Gastroesophageal sphincter (tissue), 4 donors: ENCODE measurements around the gene MXRA8. TPM values are rescaled to one million over a fixed set of nuclear protein-coding genes. Genes with fewer than 3 reads are reported as not detected.

Experiments
- ATAC-seq: fragments of 150-250 bp; one replicate; pipeline ENCODE4 v1.9.1; 2016; ENCODE audit warnings: mild to moderate bottlenecking, moderate library complexity
- H3K27ac ChIP-seq, 4 donors: fragments of 200-600 bp; sonication (generic) in 3 of 4; 1 replicate in 3 of 4; 2 replicates in 1 of 4; pipeline ENCODE4 v1.5.1; 2016 to 2019
- H3K27me3 ChIP-seq: fragments of 200-600 bp; sonication (generic); one replicate; pipeline ENCODE4 v1.5.1; 2019
- H3K36me3 ChIP-seq, 2 donors: fragments of 200-600 bp; sonication (generic); one replicate each; pipeline ENCODE4 v1.5.1; 2019; ENCODE audit warnings: control low read depth in 1 of 2
- H3K4me1 ChIP-seq, 3 donors: fragments of 200-600 bp; sonication (generic); 1 replicate in 2 of 3; 2 replicates in 1 of 3; pipeline ENCODE4 v1.5.1; 2016 to 2019; ENCODE audit warnings: control low read depth in 2 of 3
- H3K4me3 ChIP-seq, 2 donors: fragments of 200-600 bp; sonication (generic); one replicate each; pipeline ENCODE4 v1.5.1; 2019; ENCODE audit warnings: mild to moderate bottlenecking in 1 of 2, moderate library complexity in 1 of 2
- H3K9me3 ChIP-seq, 3 donors: fragments of 200-600 bp; sonication (generic); one replicate each; pipeline ENCODE4 v1.5.1; 2017 to 2019; ENCODE audit warnings: control low read depth in 2 of 3
- EP300 ChIP-seq: sonication (generic); formaldehyde crosslinking; IDR thresholded peaks from one replicate; pipeline ENCODE4 v1.6.1; 2017; ENCODE audit warnings: antibody characterized with exemption, mild to moderate bottlenecking
- POLR2A ChIP-seq, 2 donors: fragments of 450-650 bp; IDR thresholded peaks; one replicate each; pipeline ENCODE4 v1.6.1; 2017; ENCODE audit warnings: antibody characterized with exemption in 2 of 2, mild to moderate bottlenecking in 2 of 2, moderate library complexity in 1 of 2
- POLR2AphosphoS5 ChIP-seq: sonication (generic); formaldehyde crosslinking; IDR thresholded peaks from one replicate; pipeline ENCODE4 v1.6.1; 2017; ENCODE audit warnings: antibody characterized with exemption
- WGBS, 2 donors: methylation state at CpG; one replicate each; pipeline ENCODE4 v1.1.5; 2018; ENCODE audit warnings: low coverage in 1 of 2; 5-methylcytosine and 5-hydroxymethylcytosine counted together
- total RNA-seq, 4 donors: library from RNA; depleted of rRNA; stranded (reverse); fragments of >200 nt; gene quantifications; one replicate each; pipeline ENCODE4 v1.1.0, GENCODE V29; 2016
- TF ChIP-seq, protein P1 (sequence below), 4 experiments: fragments of 200-600 bp in 2 of 4; fragments of 450-650 bp in 2 of 4; sonication (generic) in 1 of 4; IDR thresholded peaks; one replicate each; pipeline ENCODE4 v1.5.1; 2017 to 2019; ENCODE audit warnings: antibody characterized with exemption in 4 of 4, mild to moderate bottlenecking in 2 of 4, moderate library complexity in 2 of 4

Gene MXRA8
- total RNA-seq, 4 donors from 2014 or later, result 69.8 to 105 (median 85.4) TPM

- Histone ChIP-seq H3K27me3 (no peaks in the 10 kb centered on the region), H3K9me3 (no peaks in the 10 kb centered on the region), H3K4me3 (no peak overlapping the region), H3K4me1 (peaks cover 0 to 43% (median 20%) of the 10 kb centered on the region in 3 donors), H3K27ac (no peak overlapping the region), H3K36me3 (peaks cover 0 to 29% of the 10 kb centered on the region in 2 donors)
- ATAC-seq, result no peak
- 89 to 90% methylated on average over 28 to 39 of the region's 58 CpGs for WGBS, 2 donors
- peak; percentile 15 for TF ChIP-seq POLR2AphosphoS5
- no peak for TF ChIP-seq EP300
Observed at GRCh38 chr1:1329304-1330210, 28.8 kb downstream of the MXRA8 start.

GRCh38 chr1:1328254-1328653 is 30.1 kb downstream of the MXRA8 start:
- no peaks in the 10 kb centered on the region for H3K27me3 ChIP-seq
- TF ChIP-seq EP300, result no peak
- TF ChIP-seq POLR2A (IDR thresholded peaks at IDR 0.05), result no peak
- TF ChIP-seq, protein P1, sequence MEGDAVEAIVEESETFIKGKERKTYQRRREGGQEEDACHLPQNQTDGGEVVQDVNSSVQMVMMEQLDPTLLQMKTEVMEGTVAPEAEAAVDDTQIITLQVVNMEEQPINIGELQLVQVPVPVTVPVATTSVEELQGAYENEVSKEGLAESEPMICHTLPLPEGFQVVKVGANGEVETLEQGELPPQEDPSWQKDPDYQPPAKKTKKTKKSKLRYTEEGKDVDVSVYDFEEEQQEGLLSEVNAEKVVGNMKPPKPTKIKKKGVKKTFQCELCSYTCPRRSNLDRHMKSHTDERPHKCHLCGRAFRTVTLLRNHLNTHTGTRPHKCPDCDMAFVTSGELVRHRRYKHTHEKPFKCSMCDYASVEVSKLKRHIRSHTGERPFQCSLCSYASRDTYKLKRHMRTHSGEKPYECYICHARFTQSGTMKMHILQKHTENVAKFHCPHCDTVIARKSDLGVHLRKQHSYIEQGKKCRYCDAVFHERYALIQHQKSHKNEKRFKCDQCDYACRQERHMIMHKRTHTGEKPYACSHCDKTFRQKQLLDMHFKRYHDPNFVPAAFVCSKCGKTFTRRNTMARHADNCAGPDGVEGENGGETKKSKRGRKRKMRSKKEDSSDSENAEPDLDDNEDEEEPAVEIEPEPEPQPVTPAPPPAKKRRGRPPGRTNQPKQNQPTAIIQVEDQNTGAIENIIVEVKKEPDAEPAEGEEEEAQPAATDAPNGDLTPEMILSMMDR (IDR thresholded peaks at IDR 0.05), result no peak
- TF ChIP-seq POLR2AphosphoS5, result no peak
- no peak overlapping the region for H3K4me3 ChIP-seq
- H3K9me3 ChIP-seq, result no peaks in the 10 kb centered on the region
- no peak overlapping the region for H3K27ac ChIP-seq
- peaks cover 0 to 51% (median 23%) of the 10 kb centered on the region in 3 donors for H3K4me1 ChIP-seq
- no peak for ATAC-seq
- H3K36me3 ChIP-seq, result peaks cover 0 to 29% of the 10 kb centered on the region in 2 donors
- no CpG with 5 or more reads among the region's 15 CpGs for WGBS, 2 donors

DNA sequence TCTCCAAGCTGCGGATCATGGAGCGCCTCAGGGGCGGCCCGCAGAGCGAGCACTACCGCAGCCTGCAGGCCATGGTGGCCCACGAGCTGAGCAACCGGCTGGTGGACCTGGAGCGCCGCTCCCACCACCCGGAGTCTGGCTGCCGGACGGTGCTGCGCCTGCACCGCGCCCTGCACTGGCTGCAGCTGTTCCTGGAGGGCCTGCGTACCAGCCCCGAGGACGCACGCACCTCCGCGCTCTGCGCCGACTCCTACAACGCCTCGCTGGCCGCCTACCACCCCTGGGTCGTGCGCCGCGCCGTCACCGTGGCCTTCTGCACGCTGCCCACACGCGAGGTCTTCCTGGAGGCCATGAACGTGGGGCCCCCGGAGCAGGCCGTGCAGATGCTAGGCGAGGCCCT is 31.1 kb downstream of the MXRA8 start:
- WGBS, 2 donors, result no CpG with 5 or more reads among the region's 40 CpGs
- no peak overlapping the region for H3K4me3 ChIP-seq
- H3K27me3 ChIP-seq, result no peaks in the 10 kb centered on the region
- peaks cover 0 to 61% (median 30%) of the 10 kb centered on the region in 3 donors for H3K4me1 ChIP-seq
- H3K9me3 ChIP-seq, result no peaks in the 10 kb centered on the region
- H3K36me3 ChIP-seq, result peaks cover 0 to 29% of the 10 kb centered on the region in 2 donors
- ATAC-seq, result no peak
- TF ChIP-seq EP300 (no peak), POLR2AphosphoS5 (no peak)
- no peak overlapping the region for H3K27ac ChIP-seq

DNA sequence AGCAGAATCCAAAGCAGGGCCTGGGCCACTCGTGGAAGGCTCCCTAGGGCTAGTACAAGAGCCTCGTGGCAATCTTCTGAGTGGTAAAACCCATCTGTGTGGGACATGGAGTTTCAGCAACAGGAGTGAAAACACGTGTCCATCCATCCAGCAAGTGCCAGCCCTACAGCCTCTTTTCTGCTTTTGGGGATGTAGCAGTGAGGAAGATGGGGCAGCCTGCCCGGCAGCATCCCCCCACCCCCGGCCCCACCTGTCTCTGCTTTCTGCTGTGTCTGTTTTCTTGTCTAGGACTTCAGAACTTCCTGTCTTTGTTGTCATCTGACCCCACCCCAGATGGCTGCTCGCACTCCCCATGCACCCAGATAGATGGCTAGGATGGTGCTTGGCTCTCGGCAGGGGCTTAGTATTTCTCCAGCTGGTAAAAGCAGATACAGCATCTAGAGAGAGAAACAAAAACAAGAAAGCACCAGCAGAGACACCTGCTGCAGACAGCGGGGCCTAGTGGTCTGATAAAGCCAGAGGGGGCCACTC is 32.2 kb downstream of the MXRA8 start:
- Histone ChIP-seq H3K36me3 (peaks cover 0 to 29% of the 10 kb centered on the region in 2 donors), H3K4me3 (peak overlapping the region in 1 of 2 donors; percentile 87), H3K9me3 (no peaks in the 10 kb centered on the region), H3K27me3 (no peaks in the 10 kb centered on the region), H3K27ac (peak overlapping the region in 2 of 4 donors; percentile 84 to 92), H3K4me1 (peaks cover 0 to 68% (median 40%) of the 10 kb centered on the region in 3 donors)
- TF ChIP-seq POLR2AphosphoS5, result no peak
- TF ChIP-seq, protein P1 (IDR thresholded peaks at IDR 0.05), result no peak
- TF ChIP-seq EP300, result no peak
- TF ChIP-seq POLR2A (IDR thresholded peaks at IDR 0.05), result no peak
- ATAC-seq, result no peak
- 47 to 50% methylated on average over 2 to 3 of the region's 8 CpGs for WGBS, 2 donors

- peaks cover 0 to 68% (median 40%) of the 10 kb centered on the region in 3 donors for H3K4me1 ChIP-seq
- TF ChIP-seq POLR2AphosphoS5, result no peak
- TF ChIP-seq POLR2A (IDR thresholded peaks at IDR 0.05), result no peak
- TF ChIP-seq, protein P1 (IDR thresholded peaks at IDR 0.05), result no peak
- no peak for TF ChIP-seq EP300
- peak; percentile 16 for ATAC-seq
- peak overlapping the region; percentile 39 to 92 (median 88) for H3K27ac ChIP-seq
- peaks cover 0 to 33% of the 10 kb centered on the region in 2 donors for H3K36me3 ChIP-seq
- WGBS, 2 donors, result 53 to 74% methylated on average over 3 to 4 of the region's 16 CpGs
- H3K9me3 ChIP-seq, result no peaks in the 10 kb centered on the region
- peak overlapping the region; percentile 51 to 87 for H3K4me3 ChIP-seq
- no peaks in the 10 kb centered on the region for H3K27me3 ChIP-seq
Observed at GRCh38 chr1:1325288-1326074, 32.9 kb downstream of the MXRA8 start.
